T-helper 9 cell (primary cell): Measurements from ENCODE around the gene C4A.
"Not testable (repeated sequence)": the region's sequence is repeated elsewhere in the genome, so short reads cannot be mapped to it uniquely, and the experiment has no call there.

Experiments
- DNase-seq: peaks from one replicate; pipeline ENCODE4 v3.0.0-alpha.2; 2020

C4A gene

DNA sequence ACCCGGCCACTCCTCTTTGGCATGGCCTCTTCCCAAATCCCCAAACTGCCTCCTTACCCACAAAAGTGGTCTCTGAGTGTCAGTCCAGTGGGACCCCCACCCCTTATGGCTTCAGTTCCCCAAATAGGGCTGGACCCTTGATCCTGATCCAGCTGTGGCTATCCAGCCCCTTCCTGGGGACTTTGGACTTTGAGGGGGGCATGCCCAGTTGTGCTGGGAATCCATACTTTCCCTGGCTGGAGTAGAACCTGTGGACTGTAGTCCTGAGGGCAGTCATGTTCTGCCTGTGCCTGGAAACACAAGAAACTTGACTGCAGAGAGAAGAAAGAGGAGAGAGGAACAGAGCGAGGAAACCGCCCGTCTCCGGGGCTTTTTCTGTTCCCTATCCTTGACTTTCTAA is 55.3 kb downstream of the C4A start:
- DNase-seq = not testable (repeated sequence)

DNA sequence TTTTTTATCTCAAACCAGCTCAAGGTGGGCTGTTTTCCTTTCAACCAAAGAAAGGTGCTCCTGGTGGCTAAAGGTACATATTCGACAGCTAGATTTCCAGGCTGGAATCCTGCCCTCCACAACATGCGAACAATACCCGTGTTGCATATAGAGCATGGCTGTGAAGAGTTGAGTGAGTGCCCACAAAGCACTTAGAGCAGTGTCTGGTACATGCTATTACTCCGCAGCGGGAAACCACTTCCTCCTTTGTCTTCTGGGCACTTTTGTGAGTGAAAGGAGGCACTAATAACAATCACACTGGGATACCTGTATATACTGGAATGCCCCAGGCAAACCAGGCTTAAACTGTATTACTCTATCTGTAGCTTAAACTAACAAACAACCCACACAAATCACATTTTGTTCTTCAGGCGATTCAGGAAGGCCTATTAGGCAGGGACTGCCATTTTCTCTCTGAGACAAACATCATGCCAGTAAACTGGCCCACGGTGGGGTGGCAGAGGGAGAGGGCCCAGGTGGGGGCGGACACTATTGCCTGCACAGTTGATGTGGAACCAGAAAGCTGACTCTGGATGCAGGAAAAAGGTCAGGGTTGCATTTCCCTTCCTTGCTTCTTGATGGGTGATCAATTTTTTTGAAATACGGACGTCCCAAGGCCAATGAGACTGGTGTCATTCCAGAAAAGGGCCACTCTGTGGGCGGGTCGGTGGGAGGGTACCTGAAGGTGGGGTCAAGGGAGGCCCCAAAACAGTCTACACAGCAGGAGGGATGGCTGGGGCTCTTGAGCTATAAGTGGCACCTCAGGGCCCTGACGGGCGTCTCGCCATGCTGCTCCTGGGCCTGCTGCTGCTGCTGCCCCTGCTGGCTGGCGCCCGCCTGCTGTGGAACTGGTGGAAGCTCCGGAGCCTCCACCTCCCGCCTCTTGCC is 56.0 kb downstream of the C4A start, which contains the start of gene CYP21A2:
CYP21A2 (plus strand) TSS at position 818 of the 927 bp plus-strand sequence; CDS start at position 826, 8 bp downstream.
- DNase-seq = not testable (repeated sequence)

DNA sequence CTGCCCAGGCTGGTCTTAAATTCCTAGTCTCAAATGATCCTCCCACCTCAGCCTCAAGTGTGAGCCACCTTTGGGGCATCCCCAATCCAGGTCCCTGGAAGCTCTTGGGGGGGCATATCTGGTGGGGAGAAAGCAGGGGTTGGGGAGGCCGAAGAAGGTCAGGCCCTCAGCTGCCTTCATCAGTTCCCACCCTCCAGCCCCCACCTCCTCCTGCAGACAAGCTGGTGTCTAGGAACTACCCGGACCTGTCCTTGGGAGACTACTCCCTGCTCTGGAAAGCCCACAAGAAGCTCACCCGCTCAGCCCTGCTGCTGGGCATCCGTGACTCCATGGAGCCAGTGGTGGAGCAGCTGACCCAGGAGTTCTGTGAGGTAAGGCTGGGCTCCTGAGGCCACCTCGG is 57.0 kb downstream of the C4A start:
- DNase-seq = not testable (repeated sequence)

DNA sequence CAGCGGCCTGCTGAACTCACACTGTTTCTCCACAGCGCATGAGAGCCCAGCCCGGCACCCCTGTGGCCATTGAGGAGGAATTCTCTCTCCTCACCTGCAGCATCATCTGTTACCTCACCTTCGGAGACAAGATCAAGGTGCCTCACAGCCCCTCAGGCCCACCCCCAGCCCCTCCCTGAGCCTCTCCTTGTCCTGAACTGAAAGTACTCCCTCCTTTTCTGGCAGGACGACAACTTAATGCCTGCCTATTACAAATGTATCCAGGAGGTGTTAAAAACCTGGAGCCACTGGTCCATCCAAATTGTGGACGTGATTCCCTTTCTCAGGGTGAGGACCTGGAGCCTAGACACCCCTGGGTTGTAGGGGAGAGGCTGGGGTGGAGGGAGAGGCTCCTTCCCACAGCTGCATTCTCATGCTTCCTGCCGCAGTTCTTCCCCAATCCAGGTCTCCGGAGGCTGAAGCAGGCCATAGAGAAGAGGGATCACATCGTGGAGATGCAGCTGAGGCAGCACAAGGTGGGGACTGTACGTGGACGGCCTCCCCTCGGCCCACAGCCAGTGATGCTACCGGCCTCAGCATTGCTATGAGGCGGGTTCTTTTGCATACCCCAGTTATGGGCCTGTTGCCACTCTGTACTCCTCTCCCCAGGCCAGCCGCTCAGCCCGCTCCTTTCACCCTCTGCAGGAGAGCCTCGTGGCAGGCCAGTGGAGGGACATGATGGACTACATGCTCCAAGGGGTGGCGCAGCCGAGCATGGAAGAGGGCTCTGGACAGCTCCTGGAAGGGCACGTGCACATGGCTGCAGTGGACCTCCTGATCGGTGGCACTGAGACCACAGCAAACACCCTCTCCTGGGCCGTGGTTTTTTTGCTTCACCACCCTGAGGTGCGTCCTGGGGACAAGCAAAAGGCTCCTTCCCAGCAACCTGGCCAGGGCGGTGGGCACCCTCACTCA is 57.7 kb downstream of the C4A start:
- DNase-seq = not testable (repeated sequence)

DNA sequence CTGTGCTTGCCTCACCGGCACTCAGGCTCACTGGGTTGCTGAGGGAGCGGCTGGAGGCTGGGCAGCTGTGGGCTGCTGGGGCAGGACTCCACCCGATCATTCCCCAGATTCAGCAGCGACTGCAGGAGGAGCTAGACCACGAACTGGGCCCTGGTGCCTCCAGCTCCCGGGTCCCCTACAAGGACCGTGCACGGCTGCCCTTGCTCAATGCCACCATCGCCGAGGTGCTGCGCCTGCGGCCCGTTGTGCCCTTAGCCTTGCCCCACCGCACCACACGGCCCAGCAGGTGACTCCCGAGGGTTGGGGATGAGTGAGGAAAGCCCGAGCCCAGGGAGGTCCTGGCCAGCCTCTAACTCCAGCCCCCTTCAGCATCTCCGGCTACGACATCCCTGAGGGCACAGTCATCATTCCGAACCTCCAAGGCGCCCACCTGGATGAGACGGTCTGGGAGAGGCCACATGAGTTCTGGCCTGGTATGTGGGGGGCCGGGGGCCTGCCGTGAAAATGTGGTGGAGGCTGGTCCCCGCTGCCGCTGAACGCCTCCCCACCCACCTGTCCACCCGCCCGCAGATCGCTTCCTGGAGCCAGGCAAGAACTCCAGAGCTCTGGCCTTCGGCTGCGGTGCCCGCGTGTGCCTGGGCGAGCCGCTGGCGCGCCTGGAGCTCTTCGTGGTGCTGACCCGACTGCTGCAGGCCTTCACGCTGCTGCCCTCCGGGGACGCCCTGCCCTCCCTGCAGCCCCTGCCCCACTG is 58.6 kb downstream of the C4A start:
- not testable (repeated sequence) for DNase-seq

DNA sequence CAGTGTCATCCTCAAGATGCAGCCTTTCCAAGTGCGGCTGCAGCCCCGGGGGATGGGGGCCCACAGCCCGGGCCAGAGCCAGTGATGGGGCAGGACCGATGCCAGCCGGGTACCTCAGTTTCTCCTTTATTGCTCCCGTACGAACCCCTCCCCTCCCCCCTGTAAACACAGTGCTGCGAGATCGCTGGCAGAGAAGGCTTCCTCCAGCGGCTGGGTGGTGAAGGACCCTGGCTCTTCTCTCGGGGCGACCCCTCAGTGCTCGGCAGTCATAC is 59.1 kb downstream of the C4A start:
- not testable (repeated sequence) for DNase-seq

DNA sequence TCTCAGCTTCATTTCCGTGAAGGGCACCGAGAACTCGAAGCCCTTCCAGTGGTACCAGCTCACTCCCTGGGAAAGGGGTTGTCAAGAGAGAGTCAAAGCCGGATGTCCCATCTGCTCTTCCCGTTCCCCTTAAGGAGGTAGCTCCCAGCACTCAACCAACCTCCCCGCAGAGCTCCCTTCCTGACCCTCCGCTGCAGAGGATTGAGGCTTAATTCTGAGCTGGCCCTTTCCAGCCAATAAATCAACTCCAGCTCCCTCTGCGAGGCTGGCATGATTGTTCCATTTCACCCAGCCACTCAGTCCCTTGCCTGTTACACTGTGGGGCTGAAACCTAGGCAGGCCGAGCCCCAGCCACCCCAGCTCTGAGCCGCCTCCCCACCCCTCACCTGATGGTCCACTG is 59.5 kb downstream of the C4A start:
- not testable (repeated sequence) for DNase-seq

DNA sequence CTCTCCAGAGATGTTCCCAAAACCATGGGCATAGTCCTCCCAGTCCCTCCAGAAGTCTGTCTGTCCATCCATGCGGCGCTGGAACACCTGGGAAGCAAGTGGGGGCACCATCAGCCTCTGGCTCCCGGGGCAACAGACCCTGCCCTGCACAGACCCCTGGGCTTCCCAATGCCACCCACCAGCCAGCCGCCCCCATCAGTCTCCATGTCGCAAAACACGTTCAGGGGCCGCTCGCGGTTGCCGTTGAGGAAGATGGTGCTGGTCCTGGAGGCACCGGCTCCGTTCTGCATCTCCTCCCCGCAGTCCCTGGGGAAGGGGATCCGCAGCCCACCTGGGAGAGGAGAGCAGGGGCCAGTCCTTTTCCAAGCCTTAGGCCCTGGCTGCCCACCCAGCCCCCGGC is 60.4 kb downstream of the C4A start:
- DNase-seq = not testable (repeated sequence)

DNA sequence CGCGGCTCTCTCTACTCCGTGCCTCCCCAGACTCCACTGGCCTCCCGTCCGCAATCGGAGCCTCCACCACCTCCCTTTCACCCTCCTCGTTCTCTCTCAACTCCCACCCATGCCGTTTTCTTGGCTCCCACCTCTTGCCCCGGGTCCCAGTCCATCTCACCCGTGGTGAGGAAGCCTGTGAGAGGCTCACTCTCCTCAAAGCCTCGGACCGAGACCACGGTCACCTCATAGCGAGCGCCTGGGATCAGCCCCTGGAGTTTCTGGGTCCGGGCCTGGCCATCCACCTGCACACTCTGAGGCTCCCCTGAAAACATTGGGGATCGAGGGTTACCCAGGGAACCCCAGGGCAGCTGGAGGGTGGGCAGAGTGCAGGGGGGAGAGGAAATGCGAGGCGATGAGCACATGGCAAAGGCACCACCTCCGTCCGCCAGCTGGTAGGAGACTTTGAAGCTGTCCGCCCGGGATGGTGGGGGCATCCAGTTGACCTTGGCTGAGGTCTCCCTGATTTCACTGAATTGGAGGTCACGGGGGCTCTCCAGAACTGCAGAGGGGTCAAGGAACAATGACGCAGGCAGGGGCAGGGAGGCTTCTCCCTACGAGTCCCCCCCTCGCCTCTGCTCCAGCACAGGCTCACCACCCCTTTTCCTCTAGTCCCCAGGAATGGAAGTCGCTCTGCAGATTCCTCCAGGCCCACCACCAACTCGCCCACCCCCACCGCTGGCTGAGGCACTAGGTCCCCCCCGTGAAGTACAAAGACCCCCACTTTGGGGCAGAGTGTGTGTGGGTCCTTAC is 61.9 kb downstream of the C4A start:
- not testable (repeated sequence) for DNase-seq

DNA sequence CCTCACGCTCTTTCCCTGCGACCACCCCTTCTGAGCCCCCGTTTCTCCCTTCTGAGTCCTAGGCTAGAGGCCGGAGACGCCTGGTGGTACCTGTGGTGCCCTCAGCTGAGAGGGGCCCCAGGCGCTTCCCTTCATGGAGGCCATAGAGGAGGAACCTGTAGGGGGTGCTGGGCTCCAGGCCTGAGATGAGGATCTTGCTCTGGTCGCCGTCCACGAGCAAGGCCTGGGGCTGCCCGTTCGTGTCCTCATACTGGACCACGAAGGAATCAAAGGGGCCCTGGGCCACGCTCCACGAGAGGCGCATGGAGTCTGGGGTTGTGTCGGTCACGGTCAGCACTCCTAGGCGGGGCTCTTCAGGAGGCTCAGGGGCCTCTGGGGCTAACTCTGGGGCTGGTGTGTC is 63.1 kb downstream of the C4A start:
- DNase-seq = not testable (repeated sequence)

DNA sequence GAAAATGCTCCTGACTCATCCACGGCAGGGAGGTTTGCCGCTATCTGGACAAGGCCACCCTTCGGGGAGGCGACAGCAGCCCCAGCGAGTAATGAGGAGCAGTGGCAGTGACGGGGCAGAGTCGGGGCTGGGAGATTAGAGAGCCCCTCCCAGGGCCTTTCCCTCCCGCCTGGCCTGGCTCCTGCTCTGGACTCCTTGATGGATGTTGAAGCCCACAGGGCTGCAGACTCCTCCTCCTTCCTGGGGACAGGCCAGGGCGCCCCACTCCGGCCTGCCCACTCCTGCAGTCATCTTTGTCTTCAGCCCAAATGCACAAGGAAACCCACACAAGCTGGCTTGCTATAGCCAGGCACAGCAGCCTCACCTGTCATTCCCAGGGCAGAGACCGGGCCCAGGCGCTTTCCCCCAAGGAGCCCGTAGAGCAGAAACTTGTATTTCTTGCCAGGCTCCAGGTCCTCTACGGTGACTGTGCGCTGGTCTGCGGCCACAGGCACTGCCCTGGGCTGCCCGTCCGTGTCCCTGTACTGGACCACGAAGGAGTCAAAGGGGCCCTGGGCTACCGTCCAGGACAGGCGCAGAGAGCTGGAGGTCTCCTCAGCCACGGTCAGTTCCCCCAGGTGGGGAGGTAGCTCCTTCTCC is 64.1 kb downstream of the C4A start:
- no peak for DNase-seq

DNA sequence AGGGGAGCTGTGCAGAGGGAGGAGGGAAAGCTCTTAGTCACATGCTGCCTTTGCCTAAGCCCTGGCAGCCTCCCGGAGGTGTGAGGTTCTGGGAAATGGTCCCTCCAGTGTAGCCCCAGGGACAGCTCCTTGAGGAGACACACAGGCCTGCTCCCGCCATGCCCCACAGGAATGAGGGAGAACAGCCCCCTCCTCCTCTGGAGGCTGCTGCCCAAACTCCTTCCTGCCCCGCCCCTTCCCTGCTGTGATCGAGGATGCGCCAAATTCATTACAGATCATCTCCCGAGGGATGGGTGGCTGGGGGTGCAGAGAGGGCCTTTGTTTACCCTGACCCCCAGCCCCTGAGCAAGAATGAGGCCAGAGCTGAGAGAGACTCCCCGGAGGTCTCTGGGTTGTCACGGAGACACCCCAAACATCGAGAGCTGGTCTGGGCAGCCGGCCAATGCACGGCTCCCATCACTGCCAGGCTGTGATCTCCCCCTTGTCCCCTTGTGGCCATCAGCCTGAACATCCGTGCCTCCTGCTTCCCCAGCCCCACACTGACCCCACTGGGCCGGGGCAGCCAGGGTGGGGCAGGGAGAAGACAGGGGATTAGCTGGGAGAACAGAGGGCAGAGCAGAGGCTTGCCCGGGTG is 64.7 kb downstream of the C4A start:
- DNase-seq = no peak

DNA sequence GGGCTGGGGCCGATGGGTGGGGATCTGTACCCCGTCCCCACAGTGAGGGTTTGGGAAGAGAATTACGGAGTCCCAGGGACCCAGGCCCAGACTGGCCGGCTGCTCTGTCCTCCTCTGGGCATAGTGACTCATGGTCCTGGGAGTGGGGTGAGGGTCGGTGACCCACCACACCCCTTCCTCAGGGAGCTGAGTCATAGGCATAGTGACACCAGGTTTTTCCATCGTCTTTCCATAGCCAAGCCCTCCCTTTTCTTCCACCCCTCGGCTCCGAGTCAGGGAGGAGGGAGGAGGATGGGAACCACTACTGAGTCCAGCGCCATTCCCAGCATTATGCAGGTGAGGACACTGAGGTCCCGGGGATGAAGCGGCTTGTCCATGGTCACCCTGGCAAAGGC is 65.2 kb downstream of the C4A start:
- no peak for DNase-seq

DNA sequence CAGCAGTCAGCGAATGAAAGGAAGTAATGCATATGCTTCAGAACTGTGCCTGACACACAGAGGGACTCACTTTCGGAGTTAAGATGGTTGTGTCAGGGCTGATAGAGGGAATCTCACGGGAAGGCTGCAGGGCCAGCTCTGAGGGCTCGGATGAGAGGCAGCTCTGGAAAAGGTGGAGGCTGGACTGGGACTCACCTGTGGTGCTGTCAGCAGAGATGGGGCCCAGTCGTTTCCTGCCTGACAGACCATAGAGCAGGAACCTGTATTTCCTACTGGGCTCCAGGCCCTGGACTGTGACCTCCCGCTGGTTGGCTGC is 65.6 kb downstream of the C4A start:
- no peak for DNase-seq

DNA sequence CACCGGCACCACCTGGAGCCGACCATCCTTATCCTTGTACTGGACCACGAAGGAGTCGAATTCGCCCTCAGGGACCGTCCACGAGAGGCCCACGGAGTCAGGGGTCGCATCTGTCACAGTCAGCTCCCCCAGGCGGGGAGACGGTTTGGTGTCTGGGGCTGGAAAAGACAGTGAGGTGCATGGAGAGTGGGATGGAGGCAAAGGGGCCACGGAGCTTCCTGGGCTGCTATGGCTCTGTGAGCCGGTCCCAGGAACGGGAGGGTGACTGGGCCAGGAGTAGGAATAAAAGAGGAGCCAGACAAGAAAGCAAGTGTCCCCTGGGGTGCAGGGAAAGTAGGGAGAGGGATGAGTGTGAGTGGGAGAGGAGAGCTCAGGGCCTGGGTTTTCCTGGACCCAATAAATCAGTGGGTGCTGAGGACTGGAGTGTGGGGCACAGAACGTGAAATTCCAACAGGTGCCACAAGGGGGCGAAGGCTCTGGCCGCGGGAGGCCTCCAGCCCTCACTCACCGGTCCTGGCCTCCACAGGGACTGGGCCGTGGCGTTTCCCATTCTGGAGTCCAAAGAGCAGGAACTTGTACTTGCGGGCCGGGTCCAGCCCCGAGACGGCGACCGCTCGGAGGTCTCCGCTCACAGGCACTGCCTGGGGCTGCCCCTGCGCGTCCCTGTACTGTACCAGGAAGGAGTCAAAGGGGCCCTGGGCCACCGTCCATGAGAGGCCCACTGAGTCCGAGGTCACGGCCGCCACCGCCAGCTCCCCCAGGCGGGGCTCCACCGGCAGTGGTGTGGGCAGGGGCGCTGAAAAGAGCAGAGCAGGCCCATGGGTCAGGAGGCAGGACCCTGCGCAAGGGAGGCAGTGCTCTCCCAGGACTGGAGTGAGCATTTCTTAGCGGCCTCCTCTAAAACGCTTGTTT is 66.3 kb downstream of the C4A start:
- DNase-seq = peak; percentile 66

DNA sequence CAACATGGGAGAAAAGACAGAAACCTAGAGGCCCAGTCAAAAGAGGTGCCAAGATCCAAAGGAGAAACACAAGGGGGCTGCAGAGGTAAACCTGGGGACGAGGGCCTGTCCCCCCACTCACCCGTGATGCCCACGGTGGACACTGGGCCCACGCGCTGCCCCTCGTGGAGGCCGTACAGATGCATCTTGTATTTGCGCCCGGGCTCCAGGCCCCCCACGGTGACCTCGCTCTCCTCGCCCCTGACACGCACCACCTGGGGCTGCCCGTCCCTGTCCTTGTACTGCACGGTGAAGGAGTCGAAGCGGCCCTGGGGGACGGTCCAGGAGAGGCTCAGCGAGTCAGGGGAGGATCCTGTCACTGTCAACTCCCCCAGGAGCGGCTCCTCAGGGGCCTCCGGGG is 67.3 kb downstream of the C4A start:
- DNase-seq = not testable (repeated sequence)

DNA sequence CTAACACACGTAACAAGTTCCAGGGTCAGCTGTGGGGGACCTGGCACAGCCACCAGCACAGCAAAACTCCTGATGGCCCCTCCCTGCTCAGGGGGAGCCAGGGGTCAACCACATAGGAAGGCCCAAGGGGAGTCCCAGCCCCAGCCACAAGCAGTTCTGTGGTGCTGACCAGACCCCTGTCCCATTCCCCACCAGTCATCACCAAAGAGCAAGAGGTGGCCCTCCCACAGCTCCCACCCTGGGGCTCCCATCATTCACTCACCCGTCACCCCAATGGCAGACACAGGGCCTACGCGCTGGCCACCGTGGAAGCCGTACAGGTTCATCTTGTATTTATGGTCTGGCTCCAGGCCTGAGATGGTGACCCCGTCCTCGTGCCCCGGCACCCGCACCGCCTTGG is 67.9 kb downstream of the C4A start:
- not testable (repeated sequence) for DNase-seq

DNA sequence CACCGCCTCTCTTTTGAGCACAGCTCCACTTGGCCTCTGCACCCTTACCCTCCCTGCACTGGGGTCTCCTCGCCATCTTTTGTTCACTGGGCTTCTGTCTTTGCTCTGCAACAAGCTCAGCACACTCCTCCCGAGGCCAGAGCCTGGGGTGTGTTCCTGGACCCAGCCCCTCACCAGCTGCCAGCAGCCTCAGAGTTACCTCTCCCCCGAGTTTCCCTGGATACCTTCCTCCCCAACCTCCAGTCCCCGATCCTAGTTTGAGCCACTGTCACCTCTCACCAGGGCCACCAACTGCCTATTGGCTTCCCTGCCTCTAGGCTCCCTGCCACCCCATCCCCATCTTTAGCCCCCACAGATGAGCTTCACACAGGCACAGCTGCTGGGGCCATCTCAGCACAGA is 68.7 kb downstream of the C4A start:
- no peak for DNase-seq
